ENCODE data around the gene OSTM1. TPM values are rescaled to one million over a fixed set of nuclear protein-coding genes. Genes with fewer than 3 reads are reported as not detected.
"Not testable (repeated sequence)": the region's sequence is repeated elsewhere in the genome, so short reads cannot be mapped to it uniquely, and the experiment has no call there.

OSTM1 gene
- total RNA-seq, 2 experiments from 2014 or later = 10.5 to 19.1 TPM

- Histone ChIP-seq H3K9me3 (ENCODE audit: low read length) (no peaks in the 10 kb centered on the region), H3K4me3 (ENCODE audit: low read depth, low read length, poor library complexity, severe bottlenecking) (no peak overlapping the region), H2AFZ (ENCODE audit: low read length) (peak overlapping the region; percentile 77), H3K4me2 (ENCODE audit: low read length) (no peak overlapping the region), H3K4me1 (ENCODE audit: insufficient read depth, low read length, poor library complexity, severe bottlenecking) (no peaks in the 10 kb centered on the region), H4K20me1 (ENCODE audit: insufficient read depth, low read length) (no peaks in the 10 kb centered on the region), H3K79me2 (ENCODE audit: insufficient read depth, low read depth, low read length) (no peaks in the 10 kb centered on the region), H3K9me2 (ENCODE audit: insufficient read depth, low read length) (no peaks in the 10 kb centered on the region), H3K27ac (ENCODE audit: low read depth, low read length, poor library complexity, severe bottlenecking) (no peak overlapping the region), H3K36me3 (ENCODE audit: insufficient read depth, low read length) (no peaks in the 10 kb centered on the region)
- intact Hi-C loops (cut with micrococcal nuclease; ENCODE audit: unreplicated experiment) = no loop called here
- DNase-seq (ENCODE audit: low spot score) = no peak
- TF ChIP-seq, protein P1, sequence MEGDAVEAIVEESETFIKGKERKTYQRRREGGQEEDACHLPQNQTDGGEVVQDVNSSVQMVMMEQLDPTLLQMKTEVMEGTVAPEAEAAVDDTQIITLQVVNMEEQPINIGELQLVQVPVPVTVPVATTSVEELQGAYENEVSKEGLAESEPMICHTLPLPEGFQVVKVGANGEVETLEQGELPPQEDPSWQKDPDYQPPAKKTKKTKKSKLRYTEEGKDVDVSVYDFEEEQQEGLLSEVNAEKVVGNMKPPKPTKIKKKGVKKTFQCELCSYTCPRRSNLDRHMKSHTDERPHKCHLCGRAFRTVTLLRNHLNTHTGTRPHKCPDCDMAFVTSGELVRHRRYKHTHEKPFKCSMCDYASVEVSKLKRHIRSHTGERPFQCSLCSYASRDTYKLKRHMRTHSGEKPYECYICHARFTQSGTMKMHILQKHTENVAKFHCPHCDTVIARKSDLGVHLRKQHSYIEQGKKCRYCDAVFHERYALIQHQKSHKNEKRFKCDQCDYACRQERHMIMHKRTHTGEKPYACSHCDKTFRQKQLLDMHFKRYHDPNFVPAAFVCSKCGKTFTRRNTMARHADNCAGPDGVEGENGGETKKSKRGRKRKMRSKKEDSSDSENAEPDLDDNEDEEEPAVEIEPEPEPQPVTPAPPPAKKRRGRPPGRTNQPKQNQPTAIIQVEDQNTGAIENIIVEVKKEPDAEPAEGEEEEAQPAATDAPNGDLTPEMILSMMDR (conservative IDR thresholded peaks at IDR 0.05; ENCODE audit: low read length) = no peak
- no peak for TF ChIP-seq EZH2phosphoT487 (IDR thresholded peaks at IDR 0.05; ENCODE audit: borderline replicate concordance, low read depth, low read length)
- BruUV-seq (replicated peaks) = no TSS peak
- ChIA-PET CTCF (ENCODE audit: unreplicated experiment) (no interaction called here), POLR2A (interaction anchor here (0.6 kb wide), 1 partner anchor 10 kb away, joined by 4 read pairs; no protein-coding TSS in a partner anchor)
Measured at GRCh38 chr6:108002365-108003221, 71.9 kb downstream of the OSTM1 start.

DNA sequence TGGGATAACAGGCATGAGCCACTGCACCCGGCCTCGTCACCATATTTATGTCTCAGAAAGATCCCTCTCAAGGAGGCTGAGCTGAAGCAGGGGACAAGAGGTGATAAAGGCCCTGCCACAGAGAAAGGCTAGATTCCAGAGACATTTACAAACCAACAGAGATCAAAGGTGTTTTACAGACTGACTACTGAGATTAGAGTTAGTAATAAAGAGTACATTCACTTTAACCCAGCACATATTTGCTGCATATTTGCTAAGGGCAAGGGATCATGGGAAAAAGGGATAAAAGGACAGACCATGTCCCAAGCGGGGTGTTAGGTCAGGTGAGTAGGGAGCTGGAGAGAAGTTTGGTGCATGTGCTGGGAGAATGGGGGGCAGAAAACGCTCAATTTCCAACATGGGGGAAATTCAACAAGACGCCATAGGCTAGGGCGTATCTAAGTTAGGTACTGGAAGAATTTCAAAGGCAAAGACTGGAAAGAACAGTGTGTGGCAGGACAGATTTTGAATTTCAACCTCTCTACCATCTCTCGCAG lies 72.8 kb downstream of the OSTM1 start:
- no TSS peak for BruUV-seq (replicated peaks)
- POLR2A ChIA-PET = no interaction called here

DNA sequence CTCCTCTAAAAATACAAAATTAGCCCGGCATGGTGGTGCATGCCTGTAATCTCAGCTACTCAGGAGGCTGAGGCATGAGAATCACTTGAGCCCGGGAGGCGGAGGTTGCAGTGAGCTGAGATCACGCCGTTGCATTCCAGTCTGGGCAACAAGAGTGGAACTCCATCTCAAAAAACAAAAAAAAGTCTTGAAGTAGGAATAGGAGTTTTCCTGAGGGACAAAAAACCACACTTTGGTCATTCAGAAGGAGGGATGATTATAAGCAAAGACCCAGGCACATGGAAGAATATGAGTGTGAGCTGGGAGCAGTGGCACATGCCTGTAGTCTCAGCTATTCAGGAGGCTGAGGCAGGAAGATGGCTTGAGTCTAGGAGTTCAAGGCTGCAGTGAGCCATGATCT lies 74.3 kb downstream of the OSTM1 start:
- H3K27ac ChIP-seq (ENCODE audit: low read depth, low read length, poor library complexity, severe bottlenecking); H4K20me1 ChIP-seq (ENCODE audit: insufficient read depth, low read length); CTCF ChIA-PET (ENCODE audit: unreplicated experiment); H3K9me2 ChIP-seq (ENCODE audit: insufficient read depth, low read length); H3K79me2 ChIP-seq (ENCODE audit: insufficient read depth, low read depth, low read length); H3K4me2 ChIP-seq (ENCODE audit: low read length); H3K9me3 ChIP-seq (ENCODE audit: low read length); H3K4me1 ChIP-seq (ENCODE audit: insufficient read depth, low read length, poor library complexity, severe bottlenecking); H3K4me3 ChIP-seq (ENCODE audit: low read depth, low read length, poor library complexity, severe bottlenecking); DNase-seq (ENCODE audit: low spot score); POLR2A ChIA-PET; intact Hi-C loops (cut with micrococcal nuclease; ENCODE audit: unreplicated experiment); BruUV-seq (replicated peaks); H2AFZ ChIP-seq (ENCODE audit: low read length); H3K36me3 ChIP-seq (ENCODE audit: insufficient read depth, low read length): not testable (repeated sequence)

More for the DNA sequence above, 72.8 kb downstream of the OSTM1 start:
- no peaks in the 10 kb centered on the region for H3K9me2 ChIP-seq (ENCODE audit: insufficient read depth, low read length)
- no peak overlapping the region for H3K4me3 ChIP-seq (ENCODE audit: low read depth, low read length, poor library complexity, severe bottlenecking)
- H3K9me3 ChIP-seq (ENCODE audit: low read length) = no peaks in the 10 kb centered on the region
- no peak overlapping the region for H3K4me2 ChIP-seq (ENCODE audit: low read length)
- H3K4me1 ChIP-seq (ENCODE audit: insufficient read depth, low read length, poor library complexity, severe bottlenecking) = no peaks in the 10 kb centered on the region
- H4K20me1 ChIP-seq (ENCODE audit: insufficient read depth, low read length) = no peaks in the 10 kb centered on the region
- H2AFZ ChIP-seq (ENCODE audit: low read length) = peak overlapping the region; percentile 77
- CTCF ChIA-PET (ENCODE audit: unreplicated experiment) = no interaction called here
- TF ChIP-seq, protein P1 (conservative IDR thresholded peaks at IDR 0.05; ENCODE audit: low read length) = no peak
- TF ChIP-seq EZH2phosphoT487 (IDR thresholded peaks at IDR 0.05; ENCODE audit: borderline replicate concordance, low read depth, low read length) = no peak
- no peak overlapping the region for H3K27ac ChIP-seq (ENCODE audit: low read depth, low read length, poor library complexity, severe bottlenecking)
- intact Hi-C loops (cut with micrococcal nuclease; ENCODE audit: unreplicated experiment) = no loop called here
- no peak for DNase-seq (ENCODE audit: low spot score)
- H3K36me3 ChIP-seq (ENCODE audit: insufficient read depth, low read length) = no peaks in the 10 kb centered on the region
- no peaks in the 10 kb centered on the region for H3K79me2 ChIP-seq (ENCODE audit: insufficient read depth, low read depth, low read length)
